Measurements from ENCODE around the gene RIPK4.

DNA sequence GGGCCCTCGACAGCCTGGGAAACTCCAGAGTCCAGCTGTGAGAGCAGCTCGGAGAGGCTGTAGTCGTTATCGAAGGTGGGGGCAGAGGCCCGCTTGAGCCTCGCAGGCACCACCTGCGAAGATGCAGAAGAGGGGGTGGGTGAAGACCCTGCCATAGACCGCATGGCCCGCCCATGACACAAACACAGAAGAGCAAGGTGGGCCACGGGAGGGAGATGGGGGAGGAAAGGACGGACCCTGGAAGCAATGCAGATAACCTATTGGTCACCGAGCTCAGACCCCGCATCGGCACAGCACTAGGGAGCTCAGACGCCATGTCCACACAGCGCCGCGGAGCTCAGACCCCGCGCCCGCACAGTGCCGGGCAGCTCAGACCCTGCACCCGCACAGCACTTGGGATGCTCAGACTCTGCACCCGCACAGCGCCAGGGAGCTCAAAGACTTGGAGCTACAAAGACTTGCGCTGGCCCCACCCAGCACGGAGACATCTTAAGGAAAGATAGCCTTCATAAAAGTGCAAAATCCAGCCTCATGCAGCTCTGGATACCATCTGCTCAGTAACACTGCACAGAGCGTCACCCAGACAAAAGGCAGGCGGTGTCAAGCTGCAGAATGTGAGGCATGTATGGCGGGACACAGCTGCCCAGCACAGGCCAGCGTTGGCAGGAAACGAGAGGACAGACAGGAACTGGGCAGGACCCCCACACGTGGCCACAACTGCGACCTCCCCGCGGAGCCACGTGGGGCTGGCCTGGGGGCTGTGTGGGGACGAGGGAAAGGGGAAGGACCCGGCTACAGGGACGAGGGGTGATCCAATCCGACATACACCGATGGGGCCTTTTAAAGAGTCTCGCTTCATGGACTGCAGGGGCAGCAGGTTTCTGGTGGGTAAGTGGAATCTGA lies 22.6 kb downstream of the RIPK4 start:
- TF ChIP-seq, protein P1, sequence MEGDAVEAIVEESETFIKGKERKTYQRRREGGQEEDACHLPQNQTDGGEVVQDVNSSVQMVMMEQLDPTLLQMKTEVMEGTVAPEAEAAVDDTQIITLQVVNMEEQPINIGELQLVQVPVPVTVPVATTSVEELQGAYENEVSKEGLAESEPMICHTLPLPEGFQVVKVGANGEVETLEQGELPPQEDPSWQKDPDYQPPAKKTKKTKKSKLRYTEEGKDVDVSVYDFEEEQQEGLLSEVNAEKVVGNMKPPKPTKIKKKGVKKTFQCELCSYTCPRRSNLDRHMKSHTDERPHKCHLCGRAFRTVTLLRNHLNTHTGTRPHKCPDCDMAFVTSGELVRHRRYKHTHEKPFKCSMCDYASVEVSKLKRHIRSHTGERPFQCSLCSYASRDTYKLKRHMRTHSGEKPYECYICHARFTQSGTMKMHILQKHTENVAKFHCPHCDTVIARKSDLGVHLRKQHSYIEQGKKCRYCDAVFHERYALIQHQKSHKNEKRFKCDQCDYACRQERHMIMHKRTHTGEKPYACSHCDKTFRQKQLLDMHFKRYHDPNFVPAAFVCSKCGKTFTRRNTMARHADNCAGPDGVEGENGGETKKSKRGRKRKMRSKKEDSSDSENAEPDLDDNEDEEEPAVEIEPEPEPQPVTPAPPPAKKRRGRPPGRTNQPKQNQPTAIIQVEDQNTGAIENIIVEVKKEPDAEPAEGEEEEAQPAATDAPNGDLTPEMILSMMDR (IDR thresholded peaks at IDR 0.05) = no peak
- TF ChIP-seq POLR2A (IDR thresholded peaks at IDR 0.05) = no peak
